H9 (cell line): ENCODE results near the gene PJVK. TPM values are rescaled to one million over a fixed set of nuclear protein-coding genes. Genes with fewer than 3 reads are reported as not detected.

Experiments used
- DNase-seq: peaks from one replicate; pipeline ENCODE4 v3.0.0-alpha.2; 2017
- H2AFZ ChIP-seq: one replicate; pipeline ENCODE4 v1.6.1; 2013; ENCODE audit warnings: mild to moderate bottlenecking, low read length, control low read depth, moderate library complexity
- H2AK5ac ChIP-seq: 2 replicates; pipeline ENCODE4 v1.6.1; 2013; ENCODE audit warnings: low read length, control low read depth, mixed read lengths; ENCODE audit not compliant: insufficient read length
- H2BK120ac ChIP-seq: one replicate; pipeline ENCODE4 v1.6.1; 2013; ENCODE audit warnings: low read depth, mild to moderate bottlenecking, low read length, control low read depth, inconsistent platforms; ENCODE audit not compliant: poor library complexity, severe bottlenecking
- H2BK12ac ChIP-seq: 2 replicates; pipeline ENCODE4 v1.6.1; 2013; ENCODE audit warnings: low read length, control low read depth, mixed read lengths, low read depth; ENCODE audit not compliant: insufficient read length
- H2BK15ac ChIP-seq: 2 replicates; pipeline ENCODE4 v1.6.1; 2013; ENCODE audit warnings: low read depth, low read length, control low read depth
- H2BK20ac ChIP-seq: one replicate; pipeline ENCODE4 v1.6.1; 2013; ENCODE audit warnings: low read depth, mild to moderate bottlenecking, low read length, control low read depth, inconsistent platforms; ENCODE audit not compliant: poor library complexity, severe bottlenecking
- H2BK5ac ChIP-seq: 2 replicates; pipeline ENCODE4 v1.6.1; 2013; ENCODE audit warnings: low read length, control low read depth, mixed read lengths; ENCODE audit not compliant: insufficient read length
- H3K14ac ChIP-seq: 2 replicates; pipeline ENCODE4 v1.6.1; 2013; ENCODE audit warnings: low read length, control low read depth; ENCODE audit not compliant: insufficient read depth
- H3K18ac ChIP-seq: 2 replicates; pipeline ENCODE4 v1.6.1; 2013; ENCODE audit warnings: low read depth, mild to moderate bottlenecking, mixed read lengths, low read length, control low read depth; ENCODE audit not compliant: insufficient read length
- H3K23ac ChIP-seq: 2 replicates; pipeline ENCODE4 v1.6.1; 2013; ENCODE audit warnings: low read length, control low read depth, mixed read lengths, low read depth; ENCODE audit not compliant: insufficient read length
- H3K23me2 ChIP-seq: 2 replicates; pipeline ENCODE4 v1.6.1; 2013; ENCODE audit warnings: low read depth, mild to moderate bottlenecking, mixed read lengths, low read length, control low read depth; ENCODE audit not compliant: insufficient read length, poor library complexity, severe bottlenecking
- H3K27ac ChIP-seq: 2 replicates; pipeline ENCODE4 v1.5.1; 2013; ENCODE audit warnings: low read length, control low read depth, mixed read lengths, low read depth; ENCODE audit not compliant: insufficient read length
- H3K27me3 ChIP-seq: 2 replicates; pipeline ENCODE4 v1.6.1; 2013; ENCODE audit warnings: low read length, control low read depth, inconsistent platforms; ENCODE audit not compliant: insufficient read depth
- H3K4ac ChIP-seq: 2 replicates; pipeline ENCODE4 v1.6.1; 2013; ENCODE audit warnings: low read depth, mild to moderate bottlenecking, control low read depth, inconsistent platforms, low read length, moderate library complexity
- H3K4me1 ChIP-seq: 2 replicates; pipeline ENCODE4 v1.6.1; 2013; ENCODE audit warnings: low read length, control low read depth, inconsistent platforms; ENCODE audit not compliant: insufficient read depth
- H3K4me2 ChIP-seq: 2 replicates; pipeline ENCODE4 v1.6.1; 2013; ENCODE audit warnings: low read length, control low read depth, mixed read lengths; ENCODE audit not compliant: insufficient read length, insufficient read depth
- H3K56ac ChIP-seq: 2 replicates; pipeline ENCODE4 v1.6.1; 2013; ENCODE audit warnings: low read depth, mild to moderate bottlenecking, mixed read lengths, low read length, control low read depth; ENCODE audit not compliant: insufficient read length
- H3K79me1 ChIP-seq: 2 replicates; pipeline ENCODE4 v1.6.1; 2013; ENCODE audit warnings: low read depth, mild to moderate bottlenecking, moderate library complexity, low read length, control low read depth, inconsistent platforms; ENCODE audit not compliant: insufficient read depth, poor library complexity, severe bottlenecking
- H3K79me2 ChIP-seq: 2 replicates; pipeline ENCODE4 v1.6.1; 2013; ENCODE audit warnings: low read length, control low read depth, inconsistent platforms; ENCODE audit not compliant: insufficient read depth
- H3K9ac ChIP-seq: 2 replicates; pipeline ENCODE4 v1.6.1; 2013; ENCODE audit warnings: low read length, control low read depth, mixed read lengths; ENCODE audit not compliant: insufficient read length; ENCODE audit errors: extremely low read depth
- H3K9me3 ChIP-seq: one replicate; pipeline ENCODE4 v1.6.1; 2013; ENCODE audit warnings: low read depth, low read length, inconsistent platforms; ENCODE audit not compliant: control insufficient read depth
- H3T11ph ChIP-seq: one replicate; pipeline ENCODE4 v1.6.1; 2013; ENCODE audit warnings: mild to moderate bottlenecking, low read length, control low read depth, inconsistent platforms
- H4K20me1 ChIP-seq: one replicate; pipeline ENCODE4 v1.6.1; 2013; ENCODE audit not compliant: control insufficient read depth, insufficient read length, insufficient read depth
- H4K5ac ChIP-seq: 2 replicates; pipeline ENCODE4 v1.6.1; 2013; ENCODE audit warnings: low read depth, mild to moderate bottlenecking, mixed read lengths, low read length, control low read depth; ENCODE audit not compliant: insufficient read length
- H4K8ac ChIP-seq: replicated peaks from 2 replicates; pipeline ENCODE4 v1.6.1; 2013; ENCODE audit warnings: low read length, control low read depth, mixed read lengths, low read depth; ENCODE audit not compliant: insufficient read length
- H4K91ac ChIP-seq: 2 replicates; pipeline ENCODE4 v1.6.1; 2013; ENCODE audit warnings: low read depth, mild to moderate bottlenecking, moderate library complexity, mixed read lengths, low read length, control low read depth; ENCODE audit not compliant: insufficient read length
- H3K27ac Mint-ChIP-seq, 3 experiments: 2 replicates in 2 of 3; 3 replicates in 1 of 3; pipeline ENCODE4 v1.8.0; 2020 to 2021; ENCODE audit warnings: mixed read lengths in 3 of 3, mild to moderate bottlenecking in 1 of 3, moderate library complexity in 1 of 3
- H3K27me3 Mint-ChIP-seq: 2 replicates; pipeline ENCODE4 v1.8.0; 2021; ENCODE audit warnings: low read depth, mild to moderate bottlenecking, moderate library complexity, mixed read lengths
- H3K36me3 Mint-ChIP-seq, 3 experiments: 2 replicates in 2 of 3; 3 replicates in 1 of 3; pipeline ENCODE4 v1.8.0; 2020 to 2021; ENCODE audit warnings: low read depth in 3 of 3, mixed read lengths in 3 of 3; ENCODE audit not compliant: insufficient read depth in 1 of 3
- H3K4me1 Mint-ChIP-seq, 2 experiments: 2 replicates each; pipeline ENCODE4 v1.8.0; 2020; ENCODE audit warnings: mixed read lengths in 2 of 2
- H3K4me3 Mint-ChIP-seq, 2 experiments: 2 replicates in 1 of 2; 3 replicates in 1 of 2; pipeline ENCODE4 v1.8.0; 2020 to 2021; ENCODE audit warnings: mild to moderate bottlenecking in 2 of 2, mixed read lengths in 2 of 2, moderate library complexity in 1 of 2
- H3K9me3 Mint-ChIP-seq, 2 experiments: 2 replicates in 1 of 2; 3 replicates in 1 of 2; pipeline ENCODE4 v1.8.0; 2020; ENCODE audit warnings: mild to moderate bottlenecking in 2 of 2, mixed read lengths in 2 of 2, moderate library complexity in 1 of 2
- WGBS: extraction: QIAGEN DNeasy Blood & Tissue Kit; methylation state at CpG from one replicate; pipeline ENCODE4 v1.1.7; 2013; ENCODE audit warnings: missing lambda C conversion rate, low lambda C conversion rate, mixed read lengths; ENCODE audit not compliant: insufficient read length; ENCODE audit errors: extremely low coverage; 5-methylcytosine and 5-hydroxymethylcytosine counted together
- total RNA-seq: library from RNA; stranded (reverse); gene quantifications from 2 replicates; pipeline ENCODE4 v1.2.1, GENCODE V29; 2021
- TF ChIP-seq, protein P1 (sequence below): fragments of 200-600 bp; sonication (generic); conservative IDR thresholded peaks from 3 replicates; pipeline ENCODE4 v1.8.0; 2021; ENCODE audit warnings: antibody characterized with exemption, mild to moderate bottlenecking

PJVK gene
- total RNA-seq, 1 experiment from 2014 or later = 4.7 TPM

DNA sequence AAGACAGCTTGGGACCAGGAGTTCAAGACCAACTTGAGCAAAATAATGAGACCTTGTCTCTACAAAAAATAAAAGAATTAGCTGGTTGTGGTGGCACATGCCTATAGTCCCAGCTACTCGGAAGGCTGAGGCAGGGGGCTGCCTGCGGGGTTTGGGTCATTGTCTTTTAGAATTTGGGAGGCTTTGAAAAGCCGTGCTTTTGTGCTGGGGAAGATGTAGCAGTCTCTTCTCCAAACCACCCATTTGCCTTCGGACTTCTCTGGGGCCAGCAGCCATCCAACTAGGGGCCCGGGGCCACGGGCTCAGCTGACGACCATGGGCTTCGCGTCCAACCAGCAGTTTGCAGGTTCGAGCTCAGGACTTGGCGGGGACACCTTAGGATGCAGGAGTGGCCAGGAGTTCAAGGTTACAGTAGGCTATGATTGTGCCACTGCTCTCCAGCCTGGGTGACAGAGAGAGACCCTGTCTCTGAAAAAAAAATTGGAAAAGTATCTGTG, 6.3 kb downstream of the PJVK start:
- no peak overlapping the region for H3K23ac ChIP-seq
- H2AFZ ChIP-seq = no peak overlapping the region
- no peak overlapping the region for H2AK5ac ChIP-seq
- H3K9ac ChIP-seq = no peak overlapping the region
- no CpG with 5 or more reads among the region's 11 CpGs for WGBS
- no peak overlapping the region for H3K27ac ChIP-seq
- Mint-ChIP-seq H3K36me3 (0 out of 7 replicates have a peak, but pooled peaks cover 0 to 2% (median 0%) of the 10 kb centered on the region in 3 experiments), H3K4me1 (peaks cover 7 to 9% of the 10 kb centered on the region in 2 experiments), H3K27ac (no peak overlapping the region), H3K27me3 (no peaks in the 10 kb centered on the region), H3K4me3 (no peak overlapping the region), H3K9me3 (no peaks in the 10 kb centered on the region; a peak in 1 of 5 replicates)
- no peaks in the 10 kb centered on the region for H3K23me2 ChIP-seq
- H4K91ac ChIP-seq = no peak overlapping the region
- H3K79me1 ChIP-seq = no peaks in the 10 kb centered on the region
- H3K56ac ChIP-seq = no peak overlapping the region
- TF ChIP-seq, protein P1, sequence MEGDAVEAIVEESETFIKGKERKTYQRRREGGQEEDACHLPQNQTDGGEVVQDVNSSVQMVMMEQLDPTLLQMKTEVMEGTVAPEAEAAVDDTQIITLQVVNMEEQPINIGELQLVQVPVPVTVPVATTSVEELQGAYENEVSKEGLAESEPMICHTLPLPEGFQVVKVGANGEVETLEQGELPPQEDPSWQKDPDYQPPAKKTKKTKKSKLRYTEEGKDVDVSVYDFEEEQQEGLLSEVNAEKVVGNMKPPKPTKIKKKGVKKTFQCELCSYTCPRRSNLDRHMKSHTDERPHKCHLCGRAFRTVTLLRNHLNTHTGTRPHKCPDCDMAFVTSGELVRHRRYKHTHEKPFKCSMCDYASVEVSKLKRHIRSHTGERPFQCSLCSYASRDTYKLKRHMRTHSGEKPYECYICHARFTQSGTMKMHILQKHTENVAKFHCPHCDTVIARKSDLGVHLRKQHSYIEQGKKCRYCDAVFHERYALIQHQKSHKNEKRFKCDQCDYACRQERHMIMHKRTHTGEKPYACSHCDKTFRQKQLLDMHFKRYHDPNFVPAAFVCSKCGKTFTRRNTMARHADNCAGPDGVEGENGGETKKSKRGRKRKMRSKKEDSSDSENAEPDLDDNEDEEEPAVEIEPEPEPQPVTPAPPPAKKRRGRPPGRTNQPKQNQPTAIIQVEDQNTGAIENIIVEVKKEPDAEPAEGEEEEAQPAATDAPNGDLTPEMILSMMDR = no peak
- no peak for DNase-seq
- H4K20me1 ChIP-seq = no peaks in the 10 kb centered on the region
- no peaks in the 10 kb centered on the region for H3K9me3 ChIP-seq
- no peak overlapping the region for H4K5ac ChIP-seq
- H2BK5ac ChIP-seq = no peak overlapping the region
- H2BK15ac ChIP-seq = no peak overlapping the region
- H3K14ac ChIP-seq = no peak overlapping the region
- no peak overlapping the region for H2BK12ac ChIP-seq
- H3K4me1 ChIP-seq = no peaks in the 10 kb centered on the region
- H3K18ac ChIP-seq = no peak overlapping the region
- no peak overlapping the region for H2BK120ac ChIP-seq
- no peak overlapping the region for H3K4ac ChIP-seq
- H3K27me3 ChIP-seq = no peaks in the 10 kb centered on the region
- no peaks in the 10 kb centered on the region for H3K79me2 ChIP-seq
- H2BK20ac ChIP-seq = no peak overlapping the region
- no peak overlapping the region for H3T11ph ChIP-seq
- H4K8ac ChIP-seq = no peak overlapping the region
- no peak overlapping the region for H3K4me2 ChIP-seq
